Trophoblast cell (in vitro differentiated cells and primary cell): ENCODE measurements around the gene SPO11.
A peak's percentile ranks its signal among the peaks of the same experiment; 100 is the strongest.

ENCODE experiments used
- DNase-seq, 2 donors: peaks; one replicate each; pipeline ENCODE4 v3.0.0-alpha.2; 2016
- H2AFZ ChIP-seq: 2 replicates; pipeline ENCODE4 v1.6.1; 2013; ENCODE audit warnings: low read length, moderate library complexity, mild to moderate bottlenecking; ENCODE audit not compliant: insufficient read depth, poor library complexity
- H2AK5ac ChIP-seq: 2 replicates; pipeline ENCODE4 v1.6.1; 2013; ENCODE audit warnings: mild to moderate bottlenecking, low read length
- H2BK120ac ChIP-seq: 2 replicates; pipeline ENCODE4 v1.6.1; 2013; ENCODE audit warnings: low read length, mild to moderate bottlenecking, moderate library complexity; ENCODE audit not compliant: insufficient read depth, poor library complexity
- H2BK12ac ChIP-seq: 2 replicates; pipeline ENCODE4 v1.6.1; 2013; ENCODE audit warnings: mild to moderate bottlenecking, low read length, moderate library complexity
- H2BK5ac ChIP-seq: 2 replicates; pipeline ENCODE4 v1.6.1; 2013; ENCODE audit warnings: low read length, low read depth, moderate library complexity, mild to moderate bottlenecking; ENCODE audit not compliant: poor library complexity
- H3K14ac ChIP-seq: 2 replicates; pipeline ENCODE4 v1.6.1; 2013; ENCODE audit warnings: mild to moderate bottlenecking, low read length
- H3K18ac ChIP-seq: 2 replicates; pipeline ENCODE4 v1.6.1; 2013; ENCODE audit warnings: mild to moderate bottlenecking, low read length
- H3K23ac ChIP-seq: 2 replicates; pipeline ENCODE4 v1.6.1; 2013; ENCODE audit warnings: low read length
- H3K27ac ChIP-seq: 2 replicates; pipeline ENCODE4 v1.5.1; 2013; ENCODE audit warnings: low read depth, mild to moderate bottlenecking, inconsistent platforms, low read length, moderate library complexity
- H3K27me3 ChIP-seq: 2 replicates; pipeline ENCODE4 v1.6.1; 2013; ENCODE audit warnings: inconsistent platforms, mild to moderate bottlenecking, low read length, moderate library complexity; ENCODE audit not compliant: insufficient read depth
- H3K36me3 ChIP-seq, 2 experiments: 1 replicate in 1 of 2; 2 replicates in 1 of 2; pipeline ENCODE4 v1.6.1; 2013; ENCODE audit warnings: low read length in 2 of 2, mild to moderate bottlenecking in 2 of 2, moderate library complexity in 1 of 2; ENCODE audit not compliant: insufficient read depth in 2 of 2, control insufficient read depth in 1 of 2
- H3K4ac ChIP-seq: 2 replicates; pipeline ENCODE4 v1.6.1; 2013; ENCODE audit warnings: low read depth, mild to moderate bottlenecking, low read length, moderate library complexity
- H3K4me1 ChIP-seq, 2 experiments: 1 replicate in 1 of 2; 2 replicates in 1 of 2; pipeline ENCODE4 v1.6.1; 2013; ENCODE audit warnings: low read length in 2 of 2, mild to moderate bottlenecking in 2 of 2, moderate library complexity in 1 of 2; ENCODE audit not compliant: insufficient read depth in 2 of 2, control insufficient read depth in 1 of 2
- H3K4me2 ChIP-seq: 2 replicates; pipeline ENCODE4 v1.6.1; 2013; ENCODE audit warnings: inconsistent platforms, mild to moderate bottlenecking, low read length, moderate library complexity
- H3K4me3 ChIP-seq: 2 replicates; pipeline ENCODE4 v1.5.1; 2013; ENCODE audit warnings: mild to moderate bottlenecking, low read depth, low read length, inconsistent platforms
- H3K79me1 ChIP-seq: one replicate; pipeline ENCODE4 v1.6.1; 2013; ENCODE audit warnings: low read length
- H3K79me2 ChIP-seq: 2 replicates; pipeline ENCODE4 v1.6.1; 2013; ENCODE audit warnings: low read length, mild to moderate bottlenecking; ENCODE audit not compliant: control insufficient read depth, insufficient read depth, poor library complexity
- H3K9ac ChIP-seq: 2 replicates; pipeline ENCODE4 v1.6.1; 2013; ENCODE audit warnings: mild to moderate bottlenecking, low read length
- H3K9me3 ChIP-seq: 2 replicates; pipeline ENCODE4 v1.6.1; 2013; ENCODE audit warnings: low read depth, mild to moderate bottlenecking, control low read depth, inconsistent platforms, low read length; ENCODE audit not compliant: insufficient read depth
- H4K12ac ChIP-seq: 2 replicates; pipeline ENCODE4 v1.6.1; 2013; ENCODE audit warnings: low read depth, mild to moderate bottlenecking, low read length, moderate library complexity
- H4K8ac ChIP-seq: 2 replicates; pipeline ENCODE4 v1.6.1; 2013; ENCODE audit warnings: low read depth, mild to moderate bottlenecking, low read length, moderate library complexity
- H4K91ac ChIP-seq: one replicate; pipeline ENCODE4 v1.6.1; 2013; ENCODE audit warnings: low read depth, mild to moderate bottlenecking, low read length, moderate library complexity
- WGBS: extraction: QIAGEN DNeasy Blood & Tissue Kit; methylation state at CpG from one replicate; pipeline ENCODE4 v1.1.7; 2013; ENCODE audit warnings: missing lambda C conversion rate; ENCODE audit not compliant: insufficient read length, insufficient coverage; ENCODE audit errors: extremely low coverage; 5-methylcytosine and 5-hydroxymethylcytosine counted together

The SPO11 gene

DNA sequence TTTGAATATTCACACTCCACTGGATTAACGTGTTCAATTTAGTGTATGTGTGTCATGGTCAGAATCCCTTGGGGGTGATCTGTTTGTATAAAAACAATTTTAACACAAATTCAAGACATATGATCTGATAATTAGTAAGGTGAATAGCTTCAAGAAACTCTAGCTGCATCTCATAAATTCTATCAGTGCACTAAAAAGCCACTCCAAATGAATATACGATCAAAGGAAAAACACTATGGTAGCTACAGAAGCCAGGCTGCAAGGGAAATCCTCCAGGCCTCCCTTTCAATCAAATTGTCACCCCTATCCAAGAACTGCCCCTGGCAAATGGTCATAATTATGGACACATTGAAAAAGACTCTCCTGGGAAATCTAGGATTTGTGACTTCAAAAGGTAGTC, 12.1 kb downstream of the SPO11 start:
- H3K9me3 ChIP-seq, result no peaks in the 10 kb centered on the region
- no peak overlapping the region for H3K18ac ChIP-seq
- no peaks in the 10 kb centered on the region for H3K36me3 ChIP-seq
- no peak overlapping the region for H2AFZ ChIP-seq
- no peak overlapping the region for H2BK120ac ChIP-seq
- no peak overlapping the region for H4K12ac ChIP-seq
- no peak overlapping the region for H3K23ac ChIP-seq
- no peak overlapping the region for H3K9ac ChIP-seq
- H2BK5ac ChIP-seq, result no peak overlapping the region
- no peak overlapping the region for H2AK5ac ChIP-seq
- no peak overlapping the region for H3K4me2 ChIP-seq
- no peaks in the 10 kb centered on the region for H3K27me3 ChIP-seq
- no peak overlapping the region for H3K4me3 ChIP-seq
- H4K91ac ChIP-seq, result no peak overlapping the region
- H3K79me1 ChIP-seq, result no peaks in the 10 kb centered on the region
- no peak overlapping the region for H3K14ac ChIP-seq
- no peak for DNase-seq
- WGBS, result no CpG with 5 or more reads among the region's 2 CpGs
- no peak overlapping the region for H3K27ac ChIP-seq
- no peak overlapping the region for H2BK12ac ChIP-seq
- no peaks in the 10 kb centered on the region for H3K4me1 ChIP-seq
- no peaks in the 10 kb centered on the region for H3K79me2 ChIP-seq
- no peak overlapping the region for H3K4ac ChIP-seq
- no peak overlapping the region for H4K8ac ChIP-seq

DNA sequence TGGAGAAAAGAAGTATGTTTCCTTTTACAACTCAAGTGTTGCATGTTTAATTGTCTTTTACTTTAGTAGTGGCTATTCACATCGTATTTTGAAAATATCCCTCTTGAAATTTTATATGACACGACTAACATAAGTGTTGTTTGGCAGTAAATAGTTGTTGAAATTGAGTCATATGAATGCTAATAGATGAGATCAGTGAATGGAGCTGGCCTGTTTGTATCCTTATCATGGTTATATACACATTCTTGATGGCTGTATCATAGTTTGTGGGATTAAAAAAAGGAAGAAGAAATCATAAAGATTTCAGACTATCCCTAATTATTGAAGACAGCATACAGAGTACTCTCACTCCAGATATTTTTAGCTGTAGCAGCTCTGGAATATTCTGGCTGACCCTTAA, 13.2 kb downstream of the SPO11 start:
- DNase-seq, result no peak
- Histone ChIP-seq H3K4me1 (no peaks in the 10 kb centered on the region), H3K27ac (no peak overlapping the region), H3K79me2 (no peaks in the 10 kb centered on the region), H2BK5ac (no peak overlapping the region), H4K8ac (no peak overlapping the region), H4K91ac (no peak overlapping the region), H3K4ac (no peak overlapping the region), H3K4me2 (no peak overlapping the region), H2BK120ac (no peak overlapping the region), H3K4me3 (no peak overlapping the region), H3K18ac (no peak overlapping the region), H3K9me3 (no peaks in the 10 kb centered on the region), H2BK12ac (no peak overlapping the region), H4K12ac (no peak overlapping the region), H2AFZ (no peak overlapping the region), H3K27me3 (no peaks in the 10 kb centered on the region), H3K14ac (no peak overlapping the region), H3K23ac (no peak overlapping the region), H3K9ac (no peak overlapping the region), H3K36me3 (no peaks in the 10 kb centered on the region), H2AK5ac (no peak overlapping the region), H3K79me1 (no peaks in the 10 kb centered on the region)
- no CpG with 5 or more reads among the region's 2 CpGs for WGBS

DNA sequence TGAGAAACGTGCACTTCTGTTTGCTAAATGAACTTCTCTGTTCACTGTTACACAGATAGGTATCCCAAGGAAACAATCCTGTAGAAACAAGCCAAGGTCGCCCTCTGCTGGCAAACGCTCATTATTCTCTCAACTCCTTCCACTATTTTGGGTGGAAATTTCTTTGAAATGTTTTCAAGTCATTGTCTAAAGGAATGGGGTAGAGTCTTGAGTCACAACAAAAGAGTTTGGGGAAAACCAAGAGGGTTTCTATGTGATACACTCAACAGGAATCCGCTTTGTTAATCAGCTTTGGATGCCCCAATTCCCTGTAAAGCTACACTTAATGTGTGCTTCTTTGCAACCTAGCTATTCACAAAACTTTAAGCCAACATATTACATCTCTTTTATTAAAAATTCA, 16.9 kb downstream of the SPO11 start:
- no peak overlapping the region for H4K8ac ChIP-seq
- WGBS, result no CpG with 5 or more reads among the region's 4 CpGs
- H3K79me1 ChIP-seq, result peaks cover 4% of the 10 kb centered on the region
- no peak overlapping the region for H4K91ac ChIP-seq
- H3K9me3 ChIP-seq, result no peaks in the 10 kb centered on the region
- H3K4me3 ChIP-seq, result no peak overlapping the region
- no peak overlapping the region for H3K4ac ChIP-seq
- no peak overlapping the region for H2BK12ac ChIP-seq
- no peak overlapping the region for H3K18ac ChIP-seq
- no peak overlapping the region for H4K12ac ChIP-seq
- H3K9ac ChIP-seq, result no peak overlapping the region
- DNase-seq, result peak; percentile 89 to 97
- H2AFZ ChIP-seq, result no peak overlapping the region
- H3K4me2 ChIP-seq, result no peak overlapping the region
- peaks cover 4% of the 10 kb centered on the region for H3K79me2 ChIP-seq
- H3K36me3 ChIP-seq, result no peaks in the 10 kb centered on the region
- H2BK5ac ChIP-seq, result no peak overlapping the region
- no peak overlapping the region for H2AK5ac ChIP-seq
- H3K23ac ChIP-seq, result no peak overlapping the region
- no peak overlapping the region for H3K14ac ChIP-seq
- no peaks in the 10 kb centered on the region for H3K4me1 ChIP-seq
- no peak overlapping the region for H2BK120ac ChIP-seq
- no peak overlapping the region for H3K27ac ChIP-seq
- no peaks in the 10 kb centered on the region for H3K27me3 ChIP-seq

DNA sequence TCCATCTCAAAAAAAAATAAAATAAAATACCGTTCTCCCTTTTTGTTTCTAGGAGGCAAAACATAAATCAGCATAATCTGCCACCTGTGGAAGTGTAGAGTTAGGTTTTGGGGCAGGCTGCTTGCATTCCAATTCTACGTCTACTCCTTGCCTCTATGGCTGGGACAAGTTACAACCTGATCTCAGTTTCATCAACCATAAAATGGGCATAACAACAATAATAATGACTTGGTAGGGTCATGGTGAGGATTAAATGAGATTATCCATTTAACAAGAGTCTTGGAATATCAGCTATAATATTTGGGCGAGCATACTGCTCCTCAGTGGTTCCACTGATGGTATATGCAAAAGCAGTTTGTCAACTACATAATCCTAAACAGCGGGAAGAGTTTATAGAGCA, 17.8 kb downstream of the SPO11 start:
- no CpG with 5 or more reads among the region's 4 CpGs for WGBS
- H3K79me1 ChIP-seq, result peaks cover 5% of the 10 kb centered on the region
- H3K4me2 ChIP-seq, result no peak overlapping the region
- H3K4me3 ChIP-seq, result no peak overlapping the region
- H4K8ac ChIP-seq, result no peak overlapping the region
- H2BK120ac ChIP-seq, result no peak overlapping the region
- H3K14ac ChIP-seq, result no peak overlapping the region
- no peak overlapping the region for H3K4ac ChIP-seq
- H4K12ac ChIP-seq, result no peak overlapping the region
- H3K23ac ChIP-seq, result no peak overlapping the region
- H3K9ac ChIP-seq, result no peak overlapping the region
- H3K18ac ChIP-seq, result no peak overlapping the region
- no peaks in the 10 kb centered on the region for H3K36me3 ChIP-seq
- H4K91ac ChIP-seq, result no peak overlapping the region
- DNase-seq, result no peak
- no peak overlapping the region for H2BK5ac ChIP-seq
- no peaks in the 10 kb centered on the region for H3K27me3 ChIP-seq
- H3K9me3 ChIP-seq, result no peaks in the 10 kb centered on the region
- H2AK5ac ChIP-seq, result no peak overlapping the region
- H2AFZ ChIP-seq, result no peak overlapping the region
- H3K4me1 ChIP-seq, result peaks cover 2 to 6% of the 10 kb centered on the region in 2 experiments
- peaks cover 11% of the 10 kb centered on the region for H3K79me2 ChIP-seq
- H3K27ac ChIP-seq, result no peak overlapping the region
- no peak overlapping the region for H2BK12ac ChIP-seq
